ENCODE results near the gene SSH2. TPM values are rescaled to one million over a fixed set of nuclear protein-coding genes. Genes with fewer than 3 reads are reported as not detected.

The SSH2 gene
- polyA plus RNA-seq, 3 donors, result 31.9 to 66.6 (median 54.0) TPM

GRCh38 chr17:29723278-29724047 lies 206.6 kb downstream of the SSH2 start:
- Mint-ChIP-seq H3K4me3 (peak overlapping the region in 1 of 2 donors; percentile 75), H3K4me1 (peaks cover 89% of the 10 kb centered on the region), H3K27me3 (ENCODE audit: low read depth in 3 of 3) (no peaks in the 10 kb centered on the region), H3K9me3 (peaks cover 0 to 3% (median 0%) of the 10 kb centered on the region in 7 donors), H3K27ac (peak overlapping the region; percentile 93 to 99 (median 98)), H3K36me3 (peaks cover 22 to 39% of the 10 kb centered on the region in 2 donors)
- peak overlapping the region; percentile 55 for H3K4me2 ChIP-seq (replicated peaks; ENCODE audit: extremely low read depth, low read length, poor library complexity, severe bottlenecking)
- intact Hi-C loops (cut with micrococcal nuclease), result loop anchor here in 1 of 2 donors (2.0 to 5.0 kb wide), 3 partner anchors 17 to 41 kb away; no protein-coding TSS in a partner anchor
- peaks cover 80% of the 10 kb centered on the region for H3K79me2 ChIP-seq (ENCODE audit: insufficient read depth, low read length)
- no peak for TF ChIP-seq CTCF (IDR thresholded peaks at IDR 0.05)
- peaks cover 91 to 93% of the 10 kb centered on the region in 2 donors for H3K4me1 ChIP-seq (ENCODE audit: control insufficient read depth in 1 of 2, insufficient read depth in 2 of 2, low read length in 2 of 2)
- peak overlapping the region; percentile 38 for H3K9ac ChIP-seq (ENCODE audit: insufficient read depth, low read length, poor library complexity, severe bottlenecking)
- peak overlapping the region in 1 of 3 experiments; percentile 48 for H3K4me3 ChIP-seq (replicated peaks in 1 of 3; ENCODE audit: low read depth in 2 of 3, low read length in 3 of 3)
- H3K9me3 ChIP-seq (replicated peaks in 1 of 2; ENCODE audit: control insufficient read depth in 1 of 2, insufficient read depth in 1 of 2, low read length in 2 of 2), result no peaks in the 10 kb centered on the region
- H4K20me1 ChIP-seq (ENCODE audit: insufficient read depth, low read length), result no peaks in the 10 kb centered on the region
- H3K27ac ChIP-seq (ENCODE audit: low read depth in 1 of 2, low read length in 2 of 2), result peak overlapping the region; percentile 71 to 90
- WGBS (ENCODE audit: insufficient coverage), result no CpG with 5 or more reads among the region's 2 CpGs
- H3K36me3 ChIP-seq (replicated peaks in 1 of 2; ENCODE audit: control insufficient read depth in 1 of 2, insufficient read depth in 2 of 2, low read length in 2 of 2), result no peaks in the 10 kb centered on the region
- DNase-seq, result peak; percentile 44 to 65 (median 63)
- no peaks in the 10 kb centered on the region for H3K27me3 ChIP-seq (ENCODE audit: control insufficient read depth in 2 of 2, insufficient read depth in 2 of 2, low read length in 2 of 2)
- no peak overlapping the region for H2AFZ ChIP-seq (ENCODE audit: insufficient read depth, low read depth, low read length, poor library complexity, severe bottlenecking)

GRCh38 chr17:29722411-29723198 lies 207.4 kb downstream of the SSH2 start:
- Histone ChIP-seq H3K9me3 (replicated peaks in 1 of 2; ENCODE audit: control insufficient read depth in 1 of 2, insufficient read depth in 1 of 2, low read length in 2 of 2) (no peaks in the 10 kb centered on the region), H3K79me2 (ENCODE audit: insufficient read depth, low read length) (peaks cover 80% of the 10 kb centered on the region), H2AFZ (ENCODE audit: insufficient read depth, low read depth, low read length, poor library complexity, severe bottlenecking) (no peak overlapping the region), H3K36me3 (replicated peaks in 1 of 2; ENCODE audit: control insufficient read depth in 1 of 2, insufficient read depth in 2 of 2, low read length in 2 of 2) (peaks cover 0 to under 1% of the 10 kb centered on the region in 2 donors), H3K4me2 (replicated peaks; ENCODE audit: extremely low read depth, low read length, poor library complexity, severe bottlenecking) (peak overlapping the region; percentile 55), H3K4me3 (replicated peaks in 1 of 3; ENCODE audit: low read depth in 2 of 3, low read length in 3 of 3) (peak overlapping the region in 2 of 3 experiments; percentile 30 to 48), H4K20me1 (ENCODE audit: insufficient read depth, low read length) (no peaks in the 10 kb centered on the region), H3K27me3 (ENCODE audit: control insufficient read depth in 2 of 2, insufficient read depth in 2 of 2, low read length in 2 of 2) (no peaks in the 10 kb centered on the region), H3K27ac (ENCODE audit: low read depth in 1 of 2, low read length in 2 of 2) (peak overlapping the region; percentile 88 to 90), H3K4me1 (ENCODE audit: control insufficient read depth in 1 of 2, insufficient read depth in 2 of 2, low read length in 2 of 2) (peaks cover 96 to 97% of the 10 kb centered on the region in 2 donors), H3K9ac (ENCODE audit: insufficient read depth, low read length, poor library complexity, severe bottlenecking) (peak overlapping the region; percentile 38)
- Mint-ChIP-seq H3K4me1 (peaks cover 91% of the 10 kb centered on the region), H3K36me3 (peaks cover 21 to 41% of the 10 kb centered on the region in 2 donors), H3K27me3 (ENCODE audit: low read depth in 3 of 3) (no peaks in the 10 kb centered on the region), H3K27ac (peak overlapping the region; percentile 93 to 99 (median 98)), H3K4me3 (peak overlapping the region; percentile 67 to 75), H3K9me3 (peaks cover 0 to 2% (median 0%) of the 10 kb centered on the region in 7 donors)
- peak; percentile 89 to 94 (median 94) for DNase-seq
- no peak for TF ChIP-seq CTCF (IDR thresholded peaks at IDR 0.05)
- intact Hi-C loops (cut with micrococcal nuclease), result loop anchor here in 1 of 2 donors (2.0 to 5.0 kb wide), 3 partner anchors 16 to 40 kb away; no protein-coding TSS in a partner anchor
- 0% methylated on average over 6 of the region's 9 CpGs for WGBS (ENCODE audit: insufficient coverage)
